Osteocyte (in vitro differentiated cells): Measurements from ENCODE around the gene VPS13D. TPM values are rescaled to one million over a fixed set of nuclear protein-coding genes. Genes with fewer than 3 reads are reported as not detected.

Experiments used
- DNase-seq: peaks from one replicate; pipeline ENCODE4 v3.0.0; 2021; ENCODE audit warnings: mixed read lengths; ENCODE audit not compliant: unreplicated experiment; ENCODE audit errors: extremely low spot score
- H3K27ac Mint-ChIP-seq: one replicate; pipeline ENCODE4 v1.8.0; 2021; ENCODE audit warnings: mild to moderate bottlenecking, mixed read lengths; ENCODE audit not compliant: unreplicated experiment
- H3K27me3 Mint-ChIP-seq: one replicate; pipeline ENCODE4 v1.8.0; 2021; ENCODE audit warnings: mixed read lengths; ENCODE audit not compliant: unreplicated experiment
- H3K36me3 Mint-ChIP-seq: one replicate; pipeline ENCODE4 v1.8.0; 2021; ENCODE audit warnings: mixed read lengths; ENCODE audit not compliant: unreplicated experiment
- H3K4me1 Mint-ChIP-seq: one replicate; pipeline ENCODE4 v1.8.0; 2021; ENCODE audit warnings: mixed read lengths; ENCODE audit not compliant: unreplicated experiment
- H3K4me3 Mint-ChIP-seq: one replicate; pipeline ENCODE4 v1.8.0; 2021; ENCODE audit warnings: mild to moderate bottlenecking, moderate library complexity, mixed read lengths; ENCODE audit not compliant: unreplicated experiment
- H3K9me3 Mint-ChIP-seq: one replicate; pipeline ENCODE4 v1.8.0; 2021; ENCODE audit warnings: mixed read lengths; ENCODE audit not compliant: unreplicated experiment
- total RNA-seq: library from RNA; stranded (reverse); gene quantifications from 2 replicates; pipeline ENCODE4 v1.2.1, GENCODE V29; 2021
- TF ChIP-seq, protein P1 (sequence below): fragments of 200-600 bp; sonication (generic); IDR thresholded peaks from 2 replicates; pipeline ENCODE4 v1.5.0; 2021; ENCODE audit warnings: antibody characterized with exemption, mild to moderate bottlenecking, moderate library complexity

Gene VPS13D
- total RNA-seq, 1 donor from 2014 or later: 41.1 TPM

DNA sequence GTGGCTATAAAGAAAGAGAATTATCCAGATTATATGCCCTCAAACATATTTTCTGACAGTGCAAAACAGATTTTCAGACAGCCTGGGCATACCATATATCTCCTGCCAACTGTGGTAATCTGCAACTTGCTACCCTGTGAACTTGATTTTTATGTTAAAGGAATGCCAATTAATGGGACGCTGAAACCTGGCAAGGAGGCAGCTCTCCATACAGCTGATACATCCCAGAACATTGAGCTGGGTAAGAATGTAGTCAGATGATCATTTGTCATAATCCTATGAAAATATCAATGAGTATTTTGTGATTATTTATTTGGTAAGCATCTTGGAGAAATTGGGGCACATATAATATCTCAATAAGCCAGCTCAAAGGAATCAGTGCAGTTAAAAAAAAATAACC lies 124.2 kb downstream of the VPS13D start:
- Mint-ChIP-seq H3K4me1 (no peaks in the 10 kb centered on the region), H3K4me3 (no peak overlapping the region), H3K9me3 (peaks cover 15% of the 10 kb centered on the region), H3K36me3 (peaks cover 59% of the 10 kb centered on the region), H3K27ac (no peak overlapping the region), H3K27me3 (no peaks in the 10 kb centered on the region)
- no peak for DNase-seq
- TF ChIP-seq, protein P1, sequence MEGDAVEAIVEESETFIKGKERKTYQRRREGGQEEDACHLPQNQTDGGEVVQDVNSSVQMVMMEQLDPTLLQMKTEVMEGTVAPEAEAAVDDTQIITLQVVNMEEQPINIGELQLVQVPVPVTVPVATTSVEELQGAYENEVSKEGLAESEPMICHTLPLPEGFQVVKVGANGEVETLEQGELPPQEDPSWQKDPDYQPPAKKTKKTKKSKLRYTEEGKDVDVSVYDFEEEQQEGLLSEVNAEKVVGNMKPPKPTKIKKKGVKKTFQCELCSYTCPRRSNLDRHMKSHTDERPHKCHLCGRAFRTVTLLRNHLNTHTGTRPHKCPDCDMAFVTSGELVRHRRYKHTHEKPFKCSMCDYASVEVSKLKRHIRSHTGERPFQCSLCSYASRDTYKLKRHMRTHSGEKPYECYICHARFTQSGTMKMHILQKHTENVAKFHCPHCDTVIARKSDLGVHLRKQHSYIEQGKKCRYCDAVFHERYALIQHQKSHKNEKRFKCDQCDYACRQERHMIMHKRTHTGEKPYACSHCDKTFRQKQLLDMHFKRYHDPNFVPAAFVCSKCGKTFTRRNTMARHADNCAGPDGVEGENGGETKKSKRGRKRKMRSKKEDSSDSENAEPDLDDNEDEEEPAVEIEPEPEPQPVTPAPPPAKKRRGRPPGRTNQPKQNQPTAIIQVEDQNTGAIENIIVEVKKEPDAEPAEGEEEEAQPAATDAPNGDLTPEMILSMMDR: no peak

DNA sequence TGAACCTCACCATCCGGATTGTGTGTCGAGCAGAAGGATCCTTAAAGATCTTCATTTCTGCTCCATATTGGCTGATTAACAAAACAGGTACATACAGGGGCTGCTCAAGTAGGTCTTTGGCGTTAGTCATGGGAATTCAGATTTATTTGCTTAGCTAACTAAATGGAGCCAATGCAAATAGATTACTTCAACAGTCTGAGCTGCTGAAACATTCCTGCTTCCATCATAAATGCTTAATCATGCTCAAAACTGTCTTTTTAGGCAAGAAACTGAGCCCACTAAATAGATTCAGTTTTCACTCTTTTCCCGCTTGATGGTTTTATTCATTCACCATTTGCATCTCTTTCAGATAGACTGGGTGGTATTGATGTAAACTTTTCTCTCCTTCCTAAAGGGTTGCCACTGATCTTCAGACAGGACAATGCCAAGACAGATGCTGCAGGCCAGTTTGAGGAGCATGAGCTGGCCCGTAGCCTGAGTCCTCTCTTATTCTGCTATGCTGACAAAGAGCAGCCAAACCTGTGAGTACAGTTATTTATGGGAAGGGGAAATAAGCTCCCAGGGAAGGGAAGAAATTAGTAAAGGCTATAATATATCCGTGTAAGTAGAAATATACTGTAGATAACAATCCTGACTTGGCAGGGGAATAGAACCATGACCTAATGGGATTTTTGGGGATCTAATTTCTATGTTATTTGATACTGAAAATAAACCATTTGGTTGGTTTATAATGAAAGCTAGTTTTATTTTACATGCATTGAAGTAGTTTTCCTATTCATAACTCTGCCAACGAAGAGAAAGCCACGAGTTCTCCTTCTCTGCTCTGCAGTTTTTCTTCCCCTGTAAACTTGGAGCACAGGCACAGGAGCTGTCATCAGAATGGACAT lies 126.4 kb downstream of the VPS13D start:
- Mint-ChIP-seq H3K27ac (no peak overlapping the region), H3K36me3 (peaks cover 45% of the 10 kb centered on the region), H3K4me1 (no peaks in the 10 kb centered on the region), H3K9me3 (no peaks in the 10 kb centered on the region), H3K27me3 (no peaks in the 10 kb centered on the region), H3K4me3 (no peak overlapping the region)
- no peak for DNase-seq
- TF ChIP-seq, protein P1: no peak

DNA sequence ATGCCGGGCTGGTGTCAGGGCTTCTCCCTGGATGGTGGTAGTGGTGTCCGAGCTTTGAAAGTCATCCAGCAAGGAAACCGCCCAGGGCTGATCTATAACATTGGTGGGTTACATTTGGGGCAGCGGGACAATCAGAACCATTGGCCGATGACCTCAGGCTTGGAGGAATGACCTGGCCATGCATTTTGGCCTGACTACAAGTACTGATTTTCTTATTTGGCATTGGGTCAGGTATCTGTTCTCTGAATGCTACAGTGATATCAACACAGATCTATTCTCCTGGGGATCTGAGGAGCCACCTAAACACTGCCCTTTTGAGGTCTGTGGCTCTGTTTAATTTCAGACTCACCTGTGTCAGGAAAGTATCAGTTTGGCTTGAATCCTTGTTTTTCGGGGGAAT lies 128.7 kb downstream of the VPS13D start:
- no peak overlapping the region for H3K27ac Mint-ChIP-seq
- TF ChIP-seq, protein P1: no peak
- H3K36me3 Mint-ChIP-seq: peaks cover 49% of the 10 kb centered on the region
- H3K9me3 Mint-ChIP-seq: no peaks in the 10 kb centered on the region
- H3K27me3 Mint-ChIP-seq: no peaks in the 10 kb centered on the region
- DNase-seq: no peak
- no peak overlapping the region for H3K4me3 Mint-ChIP-seq
- H3K4me1 Mint-ChIP-seq: no peaks in the 10 kb centered on the region

DNA sequence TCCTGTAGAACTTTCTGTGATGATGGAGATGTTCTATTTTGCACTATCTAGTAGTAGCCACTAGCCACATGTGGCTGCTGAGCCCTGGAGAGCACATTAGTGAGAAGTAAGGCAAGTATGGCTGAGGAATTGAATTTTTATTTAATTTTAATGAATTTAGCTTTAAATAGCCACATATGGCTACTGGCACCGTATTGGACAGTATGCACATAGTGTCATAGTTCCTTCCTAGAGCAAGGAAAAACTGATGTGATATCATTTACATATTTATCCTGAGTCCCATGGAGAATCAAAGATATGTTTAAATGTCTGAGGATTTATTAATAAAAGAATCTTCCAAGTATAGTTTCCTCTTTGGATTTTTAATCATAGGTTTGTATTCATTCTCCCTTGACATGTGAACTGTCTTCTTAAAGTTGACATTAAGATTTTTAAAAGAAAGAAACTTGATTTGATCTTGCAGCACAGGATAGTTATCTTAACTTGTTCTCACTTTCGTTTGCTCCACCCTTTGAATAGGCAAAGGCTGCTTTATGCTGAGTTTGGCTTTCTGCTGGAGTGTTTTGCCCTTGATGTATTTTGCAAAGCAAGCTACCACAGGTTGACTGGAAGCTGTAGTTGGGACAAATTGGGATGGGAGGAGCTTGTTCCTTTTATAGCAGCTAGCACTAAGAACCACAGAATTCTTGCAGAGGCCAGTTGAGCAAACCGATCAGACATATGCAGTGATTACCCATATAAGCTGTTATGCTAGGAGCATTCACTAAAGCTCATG lies 129.7 kb downstream of the VPS13D start:
- peaks cover 48% of the 10 kb centered on the region for H3K36me3 Mint-ChIP-seq

More for the DNA sequence above, 129.7 kb downstream of the VPS13D start:
- H3K27ac Mint-ChIP-seq: no peak overlapping the region
- no peaks in the 10 kb centered on the region for H3K27me3 Mint-ChIP-seq
- no peak for DNase-seq
- TF ChIP-seq, protein P1: no peak
- H3K9me3 Mint-ChIP-seq: no peaks in the 10 kb centered on the region
- H3K4me3 Mint-ChIP-seq: no peak overlapping the region
- H3K4me1 Mint-ChIP-seq: no peaks in the 10 kb centered on the region
